ENCODE measurements around the gene SUB1.
"Not testable (repeated sequence)": the region's sequence is repeated elsewhere in the genome, so short reads cannot be mapped to it uniquely, and the experiment has no call there.

SUB1 gene

GRCh38 chr5:32585446-32586275 is at the start of gene SUB1:
SUB1 (plus strand) TSS chr5:32585557; CDS start chr5:32588513, 2,956 bp downstream.
- DNase-seq (ENCODE audit: low read depth in 2 of 2) = peak; percentile 75 to 79

GRCh38 chr5:32536246-32536645 is 49.1 kb upstream of the SUB1 start:
- DNase-seq (ENCODE audit: low read depth in 2 of 2) = no peak

GRCh38 chr5:32537437-32538029 is 47.8 kb upstream of the SUB1 start:
- DNase-seq (ENCODE audit: low read depth in 2 of 2) = peak in 1 of 2 experiments; percentile 50

GRCh38 chr5:32538031-32538547 is 47.3 kb upstream of the SUB1 start:
- no peak for DNase-seq (ENCODE audit: low read depth in 2 of 2)

- DNase-seq (ENCODE audit: low read depth in 2 of 2) = no peak
These were observed 45.1 kb upstream of the SUB1 start for GRCh38 chr5:32539981-32540845.

GRCh38 chr5:32541241-32541640 is 44.1 kb upstream of the SUB1 start:
- no peak for DNase-seq (ENCODE audit: low read depth in 2 of 2)

GRCh38 chr5:32542216-32543059 is 42.9 kb upstream of the SUB1 start:
- no peak for DNase-seq (ENCODE audit: low read depth in 2 of 2)

- DNase-seq (ENCODE audit: low read depth in 2 of 2) = no peak
These were observed 42.1 kb upstream of the SUB1 start for GRCh38 chr5:32543291-32543690.

- DNase-seq (ENCODE audit: low read depth in 2 of 2) = no peak
These were observed 40.1 kb upstream of the SUB1 start for GRCh38 chr5:32545102-32545800.

GRCh38 chr5:32551194-32551593 is 34.2 kb upstream of the SUB1 start:
- DNase-seq (ENCODE audit: low read depth in 2 of 2) = no peak

- DNase-seq (ENCODE audit: low read depth in 2 of 2) = no peak
These were observed 33.5 kb upstream of the SUB1 start for GRCh38 chr5:32551865-32552264.

GRCh38 chr5:32552491-32552890 is 32.9 kb upstream of the SUB1 start:
- not testable (repeated sequence) for DNase-seq (ENCODE audit: low read depth in 2 of 2)

GRCh38 chr5:32552936-32553335 is 32.4 kb upstream of the SUB1 start:
- no peak for DNase-seq (ENCODE audit: low read depth in 2 of 2)

GRCh38 chr5:32554181-32554780 is 31.1 kb upstream of the SUB1 start:
- DNase-seq (ENCODE audit: low read depth in 2 of 2) = not testable (repeated sequence)

GRCh38 chr5:32556543-32556942 is 28.8 kb upstream of the SUB1 start:
- not testable (repeated sequence) for DNase-seq (ENCODE audit: low read depth in 2 of 2)

- no peak for DNase-seq (ENCODE audit: low read depth in 2 of 2)
These were observed 25.9 kb upstream of the SUB1 start for GRCh38 chr5:32559411-32559810.

- no peak for DNase-seq (ENCODE audit: low read depth in 2 of 2)
These were observed 25.4 kb upstream of the SUB1 start for GRCh38 chr5:32559921-32560320.

GRCh38 chr5:32562056-32562455 is 23.3 kb upstream of the SUB1 start:
- no peak for DNase-seq (ENCODE audit: low read depth in 2 of 2)

GRCh38 chr5:32562843-32563242 is 22.5 kb upstream of the SUB1 start:
- no peak for DNase-seq (ENCODE audit: low read depth in 2 of 2)

- no peak for DNase-seq (ENCODE audit: low read depth in 2 of 2)
These were observed 21.7 kb upstream of the SUB1 start for GRCh38 chr5:32563614-32564013.

All from fibroblast of skin of left quadriceps (primary cell).